AG10803 (cell line): ENCODE measurements around the gene TMEM82.

Experiments used
- DNase-seq: peaks from one replicate; pipeline ENCODE4 v3.0.0; 2010; ENCODE audit warnings: low read depth
- H3K4me3 ChIP-seq: 2 replicates; pipeline ENCODE4 v1.5.1; 2011; ENCODE audit warnings: mild to moderate bottlenecking, low read length, control low read depth
- TF ChIP-seq, protein P1 (sequence below): conservative IDR thresholded peaks from 2 replicates; pipeline ENCODE4 v1.5.1; 2011; ENCODE audit warnings: mild to moderate bottlenecking, low read length, control low read depth, inconsistent platforms

TMEM82 gene

GRCh38 chr1:15749399-15750291 lies 7.3 kb downstream of the TMEM82 start:
- peak; percentile 22 for DNase-seq
- no peak overlapping the region for H3K4me3 ChIP-seq
- TF ChIP-seq, protein P1, sequence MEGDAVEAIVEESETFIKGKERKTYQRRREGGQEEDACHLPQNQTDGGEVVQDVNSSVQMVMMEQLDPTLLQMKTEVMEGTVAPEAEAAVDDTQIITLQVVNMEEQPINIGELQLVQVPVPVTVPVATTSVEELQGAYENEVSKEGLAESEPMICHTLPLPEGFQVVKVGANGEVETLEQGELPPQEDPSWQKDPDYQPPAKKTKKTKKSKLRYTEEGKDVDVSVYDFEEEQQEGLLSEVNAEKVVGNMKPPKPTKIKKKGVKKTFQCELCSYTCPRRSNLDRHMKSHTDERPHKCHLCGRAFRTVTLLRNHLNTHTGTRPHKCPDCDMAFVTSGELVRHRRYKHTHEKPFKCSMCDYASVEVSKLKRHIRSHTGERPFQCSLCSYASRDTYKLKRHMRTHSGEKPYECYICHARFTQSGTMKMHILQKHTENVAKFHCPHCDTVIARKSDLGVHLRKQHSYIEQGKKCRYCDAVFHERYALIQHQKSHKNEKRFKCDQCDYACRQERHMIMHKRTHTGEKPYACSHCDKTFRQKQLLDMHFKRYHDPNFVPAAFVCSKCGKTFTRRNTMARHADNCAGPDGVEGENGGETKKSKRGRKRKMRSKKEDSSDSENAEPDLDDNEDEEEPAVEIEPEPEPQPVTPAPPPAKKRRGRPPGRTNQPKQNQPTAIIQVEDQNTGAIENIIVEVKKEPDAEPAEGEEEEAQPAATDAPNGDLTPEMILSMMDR = no peak

DNA sequence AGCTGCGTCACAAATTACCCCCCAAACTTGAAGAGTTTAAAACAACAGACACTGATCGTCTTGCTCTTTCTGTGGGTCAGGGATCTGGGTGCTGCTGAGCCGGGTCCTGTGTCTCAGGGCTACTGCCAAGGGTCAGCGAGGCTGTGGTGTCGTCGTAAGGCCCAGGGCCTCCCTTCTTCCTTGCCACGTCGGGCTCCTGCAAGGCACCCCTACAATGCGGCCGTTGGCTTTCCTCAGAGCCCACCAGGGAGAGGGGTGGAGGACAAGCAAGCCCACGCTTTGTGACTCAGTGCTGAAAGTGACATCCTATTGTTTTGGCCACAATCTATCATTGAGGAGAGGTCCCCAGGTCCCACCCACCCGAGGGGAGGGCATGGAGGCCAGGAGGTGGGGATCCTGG lies 8.6 kb downstream of the TMEM82 start:
- TF ChIP-seq, protein P1 = no peak
- no peak overlapping the region for H3K4me3 ChIP-seq
- no peak for DNase-seq

DNA sequence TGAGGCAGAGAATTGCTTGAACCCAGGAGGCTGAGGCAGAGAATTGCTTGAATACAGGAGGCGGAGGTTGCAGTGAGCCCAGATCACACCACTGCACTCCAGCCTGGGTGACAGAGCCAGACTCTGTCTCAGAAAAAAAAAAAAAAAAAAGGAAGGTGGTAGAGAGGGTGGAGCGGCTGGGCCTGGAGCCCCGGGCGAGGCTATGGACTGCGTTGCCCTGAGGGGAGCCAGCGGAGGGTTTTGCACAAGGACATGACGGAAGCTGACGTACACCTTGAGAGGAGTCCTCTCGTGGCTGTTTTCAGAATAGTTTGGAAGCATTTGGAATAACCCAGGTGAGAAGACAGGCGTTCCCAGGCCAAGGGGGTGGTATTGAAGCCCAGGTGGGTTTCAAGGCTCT lies 9.4 kb downstream of the TMEM82 start:
- DNase-seq = no peak
- H3K4me3 ChIP-seq = no peak overlapping the region
- TF ChIP-seq, protein P1 = no peak

DNA sequence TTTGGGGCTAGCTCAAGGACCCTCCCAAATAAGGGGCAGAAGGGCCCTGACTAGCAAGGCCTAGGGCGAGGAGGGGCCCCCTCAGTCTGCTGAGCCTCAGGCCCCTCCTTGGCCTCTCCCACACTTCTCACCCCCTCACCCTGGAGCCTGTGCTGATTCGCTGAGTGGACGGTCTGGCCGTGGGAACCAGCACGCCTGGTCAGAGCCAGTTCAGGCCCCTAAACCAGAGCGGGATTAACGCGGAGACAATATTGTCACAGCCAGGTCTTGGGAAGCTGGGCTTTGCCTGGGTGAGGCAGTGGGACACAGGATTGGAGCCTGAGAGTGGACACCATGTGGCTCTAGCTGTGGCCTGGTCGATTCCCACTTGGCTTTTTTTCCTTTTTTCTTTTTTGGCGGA lies 11.5 kb downstream of the TMEM82 start:
- H3K4me3 ChIP-seq = no peak overlapping the region
- TF ChIP-seq, protein P1 = no peak

GRCh38 chr1:15755021-15755645 lies 12.8 kb downstream of the TMEM82 start:
- TF ChIP-seq, protein P1 = no peak
- no peak for DNase-seq
- H3K4me3 ChIP-seq = no peak overlapping the region

More for the DNA sequence above, 11.5 kb downstream of the TMEM82 start:
- no peak for DNase-seq

- DNase-seq = no peak
- TF ChIP-seq, protein P1 = no peak
- no peak overlapping the region for H3K4me3 ChIP-seq
These were observed 13.3 kb downstream of the TMEM82 start for GRCh38 chr1:15755646-15756040.
